ENCODE data around the gene DHFR. TPM values are rescaled to one million over a fixed set of nuclear protein-coding genes. Genes with fewer than 3 reads are reported as not detected.
A peak's percentile ranks its signal among the peaks of the same experiment; 100 is the strongest.

Gene DHFR
- total RNA-seq, 1 experiment from 2014 or later = 58.7 TPM

DNA sequence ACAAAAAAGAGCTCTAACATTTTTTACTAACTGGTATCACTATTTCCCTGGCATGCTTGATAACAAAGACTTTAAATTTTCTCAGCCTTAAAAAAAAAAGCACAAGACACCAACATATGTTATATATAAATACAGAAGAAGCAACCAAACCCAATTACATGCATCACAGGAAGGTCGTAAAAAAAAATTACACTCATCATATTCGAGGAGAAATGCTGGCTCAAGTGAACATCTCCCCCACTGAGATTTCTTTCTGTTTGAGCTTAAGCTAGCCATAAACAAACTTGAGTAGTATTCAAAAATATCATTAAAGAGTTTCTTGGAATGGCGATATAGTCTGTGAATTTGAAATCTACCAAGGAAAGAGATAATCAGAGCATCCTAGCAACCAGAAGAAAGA, 7.9 kb downstream of the DHFR start:
- CTCF ChIA-PET = no interaction called here
- TSS peak; percentile 9 for BruUV-seq (replicated peaks)

DNA sequence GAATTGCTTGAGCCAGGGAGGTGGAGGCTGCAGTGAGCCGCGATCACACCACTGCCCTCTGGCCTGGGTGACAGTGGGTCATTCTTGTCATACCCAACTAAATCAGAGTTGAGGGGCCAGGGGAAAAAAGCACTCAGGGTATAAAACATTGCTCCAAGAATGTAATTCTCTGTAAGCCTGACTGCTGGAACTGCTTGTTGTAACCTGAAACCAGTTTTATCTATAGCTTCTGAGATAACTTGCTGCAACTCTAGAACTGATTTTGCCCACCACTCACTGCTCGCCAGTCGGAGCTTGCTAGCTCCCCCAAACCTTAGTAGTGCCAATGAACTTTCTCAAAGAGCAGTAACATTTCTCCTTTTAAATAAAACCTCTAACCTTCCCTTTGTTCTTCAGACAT, 9.9 kb downstream of the DHFR start:
- Histone ChIP-seq H3K4me2 (ENCODE audit: low read length) (no peak overlapping the region), H3K27me3 (ENCODE audit: insufficient read depth, low read length) (no peaks in the 10 kb centered on the region), H3K4me3 (replicated peaks in 1 of 2; ENCODE audit: low read depth in 1 of 2, low read length in 2 of 2) (no peak overlapping the region), H3K9me3 (ENCODE audit: control insufficient read depth in 1 of 2, insufficient read depth in 1 of 2, low read depth in 1 of 2, low read length in 2 of 2) (no peaks in the 10 kb centered on the region), H3K9ac (ENCODE audit: low read length) (no peak overlapping the region), H3K36me3 (ENCODE audit: control insufficient read depth in 1 of 2, insufficient read depth in 2 of 2, low read length in 2 of 2) (peaks cover 19 to 35% of the 10 kb centered on the region in 2 experiments), H4K20me1 (ENCODE audit: insufficient read depth) (no peaks in the 10 kb centered on the region), H3K79me2 (ENCODE audit: insufficient read depth, low read length) (peaks cover 6% of the 10 kb centered on the region; the same call in 1 of the 2 replicates), H3K27ac (ENCODE audit: low read depth, low read length) (no peak overlapping the region), H3K4me1 (ENCODE audit: control insufficient read depth in 1 of 2, insufficient read depth in 2 of 2, low read length in 2 of 2) (no peaks in the 10 kb centered on the region), H3K9me2 (ENCODE audit: insufficient read depth) (no peaks in the 10 kb centered on the region), H2AFZ (ENCODE audit: low read depth, low read length, poor library complexity, severe bottlenecking) (no peak overlapping the region)
- TF ChIP-seq, protein P1, sequence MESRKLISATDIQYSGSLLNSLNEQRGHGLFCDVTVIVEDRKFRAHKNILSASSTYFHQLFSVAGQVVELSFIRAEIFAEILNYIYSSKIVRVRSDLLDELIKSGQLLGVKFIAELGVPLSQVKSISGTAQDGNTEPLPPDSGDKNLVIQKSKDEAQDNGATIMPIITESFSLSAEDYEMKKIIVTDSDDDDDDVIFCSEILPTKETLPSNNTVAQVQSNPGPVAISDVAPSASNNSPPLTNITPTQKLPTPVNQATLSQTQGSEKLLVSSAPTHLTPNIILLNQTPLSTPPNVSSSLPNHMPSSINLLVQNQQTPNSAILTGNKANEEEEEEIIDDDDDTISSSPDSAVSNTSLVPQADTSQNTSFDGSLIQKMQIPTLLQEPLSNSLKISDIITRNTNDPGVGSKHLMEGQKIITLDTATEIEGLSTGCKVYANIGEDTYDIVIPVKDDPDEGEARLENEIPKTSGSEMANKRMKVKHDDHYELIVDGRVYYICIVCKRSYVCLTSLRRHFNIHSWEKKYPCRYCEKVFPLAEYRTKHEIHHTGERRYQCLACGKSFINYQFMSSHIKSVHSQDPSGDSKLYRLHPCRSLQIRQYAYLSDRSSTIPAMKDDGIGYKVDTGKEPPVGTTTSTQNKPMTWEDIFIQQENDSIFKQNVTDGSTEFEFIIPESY (IDR thresholded peaks at IDR 0.05; ENCODE audit: extremely low read depth, insufficient replicate concordance, low read length) = no peak
- TF ChIP-seq SRF (IDR thresholded peaks at IDR 0.05; ENCODE audit: low read depth) = no peak
- no peak for TF ChIP-seq SIN3A (IDR thresholded peaks at IDR 0.05; ENCODE audit: low read depth)
- no peak for TF ChIP-seq FOSL1 (IDR thresholded peaks at IDR 0.05; ENCODE audit: low read depth)
- TF ChIP-seq POLR2A (IDR thresholded peaks at IDR 0.05; ENCODE audit: borderline replicate concordance, extremely low read depth, insufficient read depth, insufficient read length) = no peak
- no peak for TF ChIP-seq EZH2phosphoT487 (IDR thresholded peaks at IDR 0.05; ENCODE audit: borderline replicate concordance)
- no peak for TF ChIP-seq EZH2 (IDR thresholded peaks at IDR 0.05)
- TF ChIP-seq YY1 (IDR thresholded peaks at IDR 0.05; ENCODE audit: extremely low read depth, insufficient replicate concordance, low read depth, low read length) = no peak
- no peak for TF ChIP-seq SP1 (IDR thresholded peaks at IDR 0.05; ENCODE audit: low read depth)
- TF ChIP-seq POLR2AphosphoS5 (IDR thresholded peaks at IDR 0.05; ENCODE audit: low read depth, low read length) = no peak
- no peak for TF ChIP-seq CBX3 (IDR thresholded peaks at IDR 0.05; ENCODE audit: low read depth)
- TF ChIP-seq, protein P2, sequence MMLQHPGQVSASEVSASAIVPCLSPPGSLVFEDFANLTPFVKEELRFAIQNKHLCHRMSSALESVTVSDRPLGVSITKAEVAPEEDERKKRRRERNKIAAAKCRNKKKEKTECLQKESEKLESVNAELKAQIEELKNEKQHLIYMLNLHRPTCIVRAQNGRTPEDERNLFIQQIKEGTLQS (IDR thresholded peaks at IDR 0.05) = no peak
- no peak for TF ChIP-seq ELF1 (IDR thresholded peaks at IDR 0.05; ENCODE audit: borderline replicate concordance, low read depth)
- TF ChIP-seq JUND (IDR thresholded peaks at IDR 0.05) = no peak
- no peak for ATAC-seq
- RAD21 ChIA-PET (ENCODE audit: low non-redundant PET in 1 of 2, low total read pairs in 2 of 2, uncharacterized antibody in 2 of 2, unreplicated experiment in 2 of 2) = no interaction called here
- no peak for DNase-seq (ENCODE audit: low read depth, low spot score)
- CTCF ChIA-PET = no interaction called here
- intact Hi-C loops (cut with micrococcal nuclease) = no loop called here
- BruUV-seq (replicated peaks) = no TSS peak
- POLR2A ChIA-PET = no interaction called here

More for the DNA sequence above, 7.9 kb downstream of the DHFR start:
- Histone ChIP-seq H3K27ac (ENCODE audit: low read depth, low read length) (no peak overlapping the region), H3K4me1 (ENCODE audit: control insufficient read depth in 1 of 2, insufficient read depth in 2 of 2, low read length in 2 of 2) (no peaks in the 10 kb centered on the region), H3K79me2 (ENCODE audit: insufficient read depth, low read length) (peaks cover 6% of the 10 kb centered on the region; the same call in 1 of the 2 replicates), H3K4me2 (ENCODE audit: low read length) (no peak overlapping the region), H3K27me3 (ENCODE audit: insufficient read depth, low read length) (no peaks in the 10 kb centered on the region), H3K36me3 (ENCODE audit: control insufficient read depth in 1 of 2, insufficient read depth in 2 of 2, low read length in 2 of 2) (peaks cover 19 to 28% of the 10 kb centered on the region in 2 experiments), H3K9ac (ENCODE audit: low read length) (no peak overlapping the region), H3K9me3 (ENCODE audit: control insufficient read depth in 1 of 2, insufficient read depth in 1 of 2, low read depth in 1 of 2, low read length in 2 of 2) (no peaks in the 10 kb centered on the region), H4K20me1 (ENCODE audit: insufficient read depth) (no peaks in the 10 kb centered on the region), H3K4me3 (replicated peaks in 1 of 2; ENCODE audit: low read depth in 1 of 2, low read length in 2 of 2) (no peak overlapping the region), H2AFZ (ENCODE audit: low read depth, low read length, poor library complexity, severe bottlenecking) (no peak overlapping the region), H3K9me2 (ENCODE audit: insufficient read depth) (no peaks in the 10 kb centered on the region)
- ChIA-PET RAD21 (ENCODE audit: low non-redundant PET in 1 of 2, low total read pairs in 2 of 2, uncharacterized antibody in 2 of 2, unreplicated experiment in 2 of 2) (no interaction called here), POLR2A (no interaction called here)
- no peak for TF ChIP-seq ZNF274 (IDR thresholded peaks at IDR 0.05; ENCODE audit: low read depth, low read length)
- no peak for TF ChIP-seq EZH2 (IDR thresholded peaks at IDR 0.05)
- no peak for TF ChIP-seq EGR1 (IDR thresholded peaks at IDR 0.05; ENCODE audit: low read depth)
- DNase-seq (ENCODE audit: low read depth, low spot score) = no peak
- intact Hi-C loops (cut with micrococcal nuclease) = no loop called here
- no peak for ATAC-seq

Data from HCT116 (cell line).